Measurements from ENCODE around the gene MID1IP1.

The MID1IP1 gene

DNA sequence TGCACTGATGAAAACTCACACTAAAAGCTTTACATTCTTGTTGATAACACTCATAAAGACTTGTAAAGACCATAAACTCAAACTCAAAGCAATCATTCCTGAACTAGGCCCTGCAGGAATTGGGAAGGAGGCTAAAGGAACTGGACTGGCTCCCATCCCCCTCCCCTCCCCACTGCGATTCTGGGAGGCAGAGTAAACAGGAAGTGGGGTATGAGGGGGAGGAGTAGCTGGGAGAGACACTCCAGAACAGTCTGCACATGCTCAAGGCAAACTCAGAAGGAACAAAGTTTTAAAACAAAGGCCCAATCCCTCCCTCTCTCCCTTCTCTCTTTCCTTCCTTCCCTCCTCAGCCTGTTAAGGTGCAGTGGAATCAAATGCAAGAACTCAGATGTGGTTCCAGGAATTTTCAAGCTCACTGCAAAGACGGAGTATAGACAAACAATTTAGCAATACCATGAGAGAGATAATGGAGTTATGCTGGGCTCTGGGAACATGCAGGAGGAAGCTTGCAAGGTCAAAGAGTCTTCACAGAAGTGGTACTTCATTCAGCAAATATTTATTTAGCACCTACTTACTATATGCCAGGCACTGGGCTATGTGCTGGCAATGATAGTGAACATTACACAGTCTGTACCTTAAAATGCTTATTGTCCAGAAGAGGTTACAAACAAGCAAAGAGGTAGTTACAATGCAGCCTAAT, 15.9 kb downstream of the MID1IP1 start:
- DNase-seq: peak; percentile 53

DNA sequence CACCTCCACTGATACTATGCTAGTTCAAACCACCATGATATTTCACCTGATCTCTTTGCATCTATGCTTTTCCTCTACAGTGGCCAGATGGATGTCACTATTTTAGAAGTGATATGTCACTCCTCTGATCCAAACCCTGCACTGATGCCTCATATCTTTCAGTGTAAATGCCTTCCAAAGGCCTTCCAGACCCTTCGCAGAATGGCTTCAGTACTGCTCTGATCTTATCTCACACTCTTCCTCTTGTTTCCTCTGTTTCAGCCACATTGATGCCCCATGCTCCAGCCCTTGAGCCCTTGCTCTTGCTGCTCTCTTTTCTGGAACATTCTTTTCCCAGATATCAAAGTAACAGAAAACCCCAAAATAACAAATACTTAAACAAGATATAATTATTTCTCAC, 17.9 kb downstream of the MID1IP1 start:
- DNase-seq: no peak

DNA sequence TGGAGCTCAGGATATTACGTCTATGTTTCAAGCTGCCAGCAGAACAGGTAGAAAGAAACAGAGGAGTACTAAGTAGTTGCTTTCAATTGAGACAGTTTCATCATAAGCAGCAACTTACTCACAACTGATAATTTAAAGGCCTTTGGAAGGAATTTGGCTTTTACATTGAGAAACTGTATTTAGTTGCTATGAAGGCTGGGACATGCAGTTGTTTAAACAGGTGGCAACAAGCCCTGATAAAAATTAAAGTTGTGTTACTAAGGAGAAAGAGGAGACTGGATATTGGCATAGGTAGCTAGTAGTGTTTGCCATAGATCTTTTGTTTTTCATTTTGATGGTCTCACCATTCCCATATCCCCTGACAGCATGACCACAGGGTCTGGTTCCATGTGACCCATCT, 18.4 kb downstream of the MID1IP1 start:
- no peak for DNase-seq

DNA sequence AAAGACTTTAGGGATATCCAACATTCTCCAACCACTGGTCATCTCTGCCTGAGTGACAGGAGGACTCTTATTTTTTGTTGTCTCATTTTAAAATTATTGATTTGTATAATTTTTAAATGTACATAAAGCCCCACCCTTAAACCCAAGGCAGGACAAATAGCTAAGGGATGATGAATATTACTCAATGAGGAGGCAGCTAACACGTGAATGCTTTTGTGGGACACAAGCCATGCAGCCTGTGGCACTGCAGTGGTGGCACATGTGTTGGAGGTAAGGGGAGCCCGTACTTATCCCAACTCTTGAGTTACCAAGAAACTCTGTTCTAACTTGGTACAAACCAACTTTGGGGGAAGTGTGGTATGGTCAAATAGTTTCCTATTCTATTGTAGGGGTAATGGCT, 19.5 kb downstream of the MID1IP1 start:
- no peak for DNase-seq

DNA sequence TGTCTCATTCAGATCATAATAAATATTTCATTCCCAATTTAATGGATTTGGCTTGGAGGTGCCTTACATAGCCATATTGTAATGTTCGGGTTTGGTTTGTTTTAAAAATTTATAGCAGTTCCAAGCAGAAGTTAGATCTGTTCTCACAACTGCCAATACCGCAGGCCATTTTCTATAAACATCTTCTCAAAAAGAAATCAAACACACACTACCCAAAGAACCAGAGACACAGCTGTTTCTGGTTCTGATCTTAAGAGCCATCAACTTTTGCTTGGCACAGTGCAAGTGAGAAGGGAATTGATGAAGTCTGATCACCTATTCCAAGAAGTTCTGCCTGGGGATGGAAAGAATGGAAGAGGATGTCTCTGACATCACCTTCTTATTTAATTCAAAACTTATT, 22.9 kb downstream of the MID1IP1 start:
- no peak for DNase-seq

DNA sequence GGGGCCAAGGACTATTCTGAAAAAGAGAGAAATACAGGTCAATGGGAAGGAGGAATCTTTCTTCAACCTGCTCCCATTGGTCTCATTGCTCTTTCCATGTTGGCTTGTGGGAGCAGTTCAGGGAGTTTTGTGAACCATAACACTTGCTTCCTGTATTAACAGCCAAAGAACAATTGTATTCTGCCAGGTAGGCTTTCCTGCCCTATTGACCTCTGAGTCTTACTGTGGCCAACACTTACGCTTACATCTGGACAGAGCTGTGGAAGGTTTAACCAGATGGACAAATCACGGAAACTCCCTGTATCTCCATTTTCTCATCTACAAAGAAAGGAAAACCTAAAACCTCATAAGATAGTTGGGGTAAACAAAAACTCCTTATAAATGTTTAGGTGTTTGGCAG, 30.7 kb downstream of the MID1IP1 start:
- DNase-seq: no peak

DNA sequence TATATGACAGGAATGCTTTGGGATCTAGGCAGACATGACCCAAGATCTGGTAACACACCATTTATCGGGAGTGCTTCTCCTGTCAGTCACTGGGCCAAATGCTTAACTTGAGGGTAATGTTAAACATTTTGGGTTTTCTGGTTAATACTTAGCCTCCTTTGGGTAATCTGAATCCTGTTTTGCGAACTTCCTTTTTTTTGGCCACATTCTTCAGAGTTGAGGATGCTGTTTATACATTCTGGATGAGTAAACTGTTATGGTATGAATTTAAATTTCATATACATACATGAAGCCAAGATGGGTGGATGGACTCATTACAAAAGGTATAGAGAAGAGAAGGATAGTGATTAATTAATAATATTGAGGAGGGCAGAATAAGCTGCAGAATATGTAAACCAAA, 36.1 kb downstream of the MID1IP1 start:
- no peak for DNase-seq

DNA sequence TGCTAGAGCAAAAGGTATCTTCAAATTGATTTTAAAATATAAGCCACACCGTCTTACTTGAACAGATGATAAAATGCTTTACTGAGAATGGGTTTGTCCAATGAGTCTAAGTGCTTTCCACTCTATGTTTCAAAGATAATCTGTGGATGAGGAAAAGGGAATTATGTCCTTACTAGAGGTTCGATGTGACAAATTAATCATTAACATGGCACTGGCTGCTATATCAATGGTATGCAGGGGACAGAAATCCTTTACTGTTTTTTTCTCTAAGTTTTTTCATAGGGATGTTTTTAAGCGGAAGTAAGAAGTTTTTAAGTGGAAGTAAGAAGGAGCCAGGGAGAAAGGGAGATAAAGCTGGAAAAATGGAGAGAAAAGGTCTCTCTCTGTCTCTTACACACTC, 38.0 kb downstream of the MID1IP1 start:
- DNase-seq: no peak

DNA sequence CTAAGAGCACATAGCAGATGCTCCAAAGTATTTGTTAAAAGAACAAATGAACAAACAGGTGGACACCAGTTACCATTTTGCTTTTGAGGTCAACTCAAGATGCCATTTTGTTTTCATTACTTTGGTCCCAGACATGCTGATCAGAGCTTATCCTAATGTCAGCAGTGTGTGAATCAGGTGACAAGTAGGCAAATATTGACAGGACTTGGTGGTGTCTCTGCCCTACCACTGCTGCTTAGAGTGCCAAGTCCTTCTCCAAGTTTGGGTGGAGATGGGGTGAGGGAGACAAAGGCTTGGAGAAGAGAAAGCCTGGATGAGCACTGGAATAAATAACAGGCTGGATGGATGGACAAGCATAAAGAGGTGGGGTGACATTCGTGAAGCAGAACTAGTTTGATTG, 38.7 kb downstream of the MID1IP1 start:
- no peak for DNase-seq

DNA sequence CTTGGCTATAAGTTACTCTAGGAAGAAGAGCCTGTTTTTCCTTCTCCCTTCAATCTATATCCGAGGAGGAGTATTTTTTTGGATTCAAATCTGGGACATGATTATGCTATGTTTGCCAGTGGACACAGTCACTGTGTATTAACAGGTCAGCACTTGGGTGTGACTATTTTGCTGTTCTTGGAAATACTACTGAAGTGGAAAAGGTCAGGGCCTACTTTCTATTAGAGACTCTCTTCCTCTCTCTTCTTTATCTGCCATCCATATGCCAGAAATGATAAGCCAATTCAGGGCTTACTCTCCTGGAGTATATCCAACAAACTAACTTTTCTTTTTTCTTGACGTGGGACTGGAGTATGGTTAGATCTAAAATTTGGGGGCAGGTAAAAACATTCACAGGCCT, 40.5 kb downstream of the MID1IP1 start:
- no peak for DNase-seq

DNA sequence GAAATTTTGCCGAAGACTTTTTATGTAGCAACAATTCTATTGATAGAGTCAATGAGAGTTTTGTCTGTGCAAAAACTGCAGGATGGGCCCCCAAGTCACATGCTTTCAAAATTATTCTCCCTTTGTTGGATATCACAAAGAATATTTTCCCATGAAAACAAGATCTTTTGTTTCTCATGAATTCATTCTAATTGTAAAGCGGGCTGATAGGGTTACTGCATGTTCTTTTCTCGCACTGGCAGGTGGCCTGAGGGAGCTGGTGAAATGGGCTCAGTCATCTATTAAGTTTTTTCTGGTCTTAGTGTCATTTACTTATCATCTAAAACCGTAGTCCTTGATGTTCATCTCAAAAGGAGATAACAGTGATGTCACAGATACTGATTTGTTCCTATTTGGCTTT, 44.2 kb downstream of the MID1IP1 start:
- DNase-seq: no peak

DNA sequence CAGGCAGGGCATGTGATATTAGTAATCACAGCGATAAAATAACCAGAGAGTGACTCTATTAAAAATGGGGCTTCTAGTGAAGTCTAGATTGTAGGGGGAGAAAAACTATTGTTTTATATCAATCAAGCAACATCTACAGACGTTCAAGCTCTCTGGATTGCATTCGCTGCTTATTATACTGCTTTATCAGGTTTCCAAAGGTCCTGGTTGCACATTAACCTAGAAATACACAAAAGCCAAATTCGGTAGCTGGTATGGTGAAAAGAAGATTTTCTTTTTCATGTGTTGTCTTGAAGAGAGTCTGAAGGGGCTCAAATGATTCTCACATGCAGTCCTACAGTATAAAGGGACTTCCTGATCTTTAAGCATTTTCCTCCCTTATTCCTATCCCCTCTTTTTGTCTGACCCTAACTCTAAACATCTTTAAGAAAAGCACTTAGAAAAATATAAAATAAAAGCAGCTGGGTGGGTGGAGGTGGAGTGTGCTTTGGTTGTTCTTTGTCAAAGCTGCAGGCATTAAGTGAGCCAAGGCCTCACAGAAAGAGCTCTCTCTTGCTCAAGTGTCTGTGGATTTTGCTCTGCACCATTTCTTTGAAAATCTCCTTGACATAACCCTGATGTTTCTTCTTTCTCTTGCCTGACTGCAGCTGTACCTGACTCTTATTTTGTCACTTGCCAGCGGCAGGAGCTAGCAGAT, 46.1 kb downstream of the MID1IP1 start:
- no peak for DNase-seq

DNA sequence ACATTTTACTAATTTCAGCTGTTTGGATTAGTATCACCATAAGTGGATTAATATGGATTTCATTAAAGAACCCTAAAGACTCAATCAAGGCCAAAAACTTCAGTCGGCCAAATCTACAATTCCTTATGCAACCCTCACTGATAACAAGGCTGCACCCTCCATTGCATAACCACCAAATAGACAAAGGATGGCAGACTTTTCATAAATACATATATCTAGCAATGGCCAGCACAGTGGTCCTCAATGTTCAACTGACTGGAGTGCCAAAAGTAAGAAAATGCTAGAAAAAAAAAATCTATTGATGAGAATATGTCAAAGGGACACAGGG, 46.6 kb downstream of the MID1IP1 start:
- no peak for DNase-seq

DNA sequence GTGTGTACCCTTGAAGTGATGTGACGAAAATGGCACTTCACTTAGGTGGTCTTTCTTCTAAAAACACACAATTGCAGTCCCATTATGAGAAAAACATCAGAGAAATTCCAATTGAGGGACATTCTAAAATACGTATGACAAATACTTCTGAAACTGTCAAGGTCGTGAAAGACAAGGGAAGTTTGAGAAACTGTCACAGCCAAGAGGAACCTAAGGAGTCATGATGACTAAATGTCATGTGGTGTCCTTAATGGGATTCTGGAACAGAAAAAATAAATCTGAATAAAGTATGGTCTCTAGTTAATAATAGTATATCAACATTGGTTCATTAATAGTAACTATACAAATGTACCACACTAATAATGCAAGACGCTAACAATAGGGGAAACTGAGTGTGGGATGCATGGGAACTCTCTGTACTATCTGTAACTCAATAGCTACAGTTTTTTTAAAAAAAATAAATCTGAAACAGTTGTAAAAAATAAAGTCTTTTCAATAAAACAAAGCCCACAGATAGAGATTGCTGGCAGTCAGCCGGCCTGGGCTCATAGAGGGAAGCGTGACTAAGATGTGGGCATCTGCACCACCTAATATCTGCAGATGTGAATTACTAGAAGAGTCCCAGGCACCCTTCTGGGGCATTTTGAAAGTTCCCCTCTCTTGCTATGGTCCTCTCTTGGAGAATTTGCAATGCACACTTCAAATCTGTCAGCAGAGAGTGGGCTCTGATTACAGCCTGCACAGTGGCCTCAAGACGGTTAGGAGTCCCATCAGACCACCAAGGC, 47.6 kb downstream of the MID1IP1 start:
- DNase-seq: no peak

DNA sequence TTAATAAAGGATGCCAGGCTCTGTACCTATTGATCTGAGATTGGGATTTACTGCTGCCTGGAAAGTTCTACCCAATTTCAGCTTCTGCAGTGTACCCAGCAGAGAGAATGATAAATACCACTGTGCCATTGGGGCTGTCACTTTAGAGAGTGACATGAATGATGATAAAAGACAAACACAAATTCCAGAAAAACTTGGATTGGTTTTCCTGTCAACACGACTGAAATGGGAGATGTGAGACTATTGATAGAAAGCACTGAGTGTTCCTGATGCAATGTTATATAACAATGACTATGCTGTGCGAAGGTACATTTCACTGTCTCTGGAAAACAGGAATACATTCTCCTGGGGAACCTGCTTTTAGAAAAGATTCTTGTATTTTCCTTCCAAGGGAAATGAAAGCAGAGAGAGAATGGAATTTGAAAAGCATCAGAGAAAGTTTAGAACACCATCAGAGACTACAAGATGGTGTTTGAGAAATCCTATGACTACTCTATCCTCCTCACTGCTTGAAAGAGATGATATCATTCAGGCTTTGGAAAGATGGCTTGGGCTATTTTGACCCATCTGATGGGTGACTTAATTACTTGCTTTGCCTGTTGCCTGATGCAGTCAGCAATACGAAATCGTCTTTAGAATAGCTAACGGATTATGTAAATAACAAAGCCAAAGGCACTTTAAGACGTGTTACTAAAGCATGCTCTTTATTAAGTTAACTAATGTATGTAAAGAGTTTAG, 49.7 kb downstream of the MID1IP1 start:
- DNase-seq: no peak

DNA sequence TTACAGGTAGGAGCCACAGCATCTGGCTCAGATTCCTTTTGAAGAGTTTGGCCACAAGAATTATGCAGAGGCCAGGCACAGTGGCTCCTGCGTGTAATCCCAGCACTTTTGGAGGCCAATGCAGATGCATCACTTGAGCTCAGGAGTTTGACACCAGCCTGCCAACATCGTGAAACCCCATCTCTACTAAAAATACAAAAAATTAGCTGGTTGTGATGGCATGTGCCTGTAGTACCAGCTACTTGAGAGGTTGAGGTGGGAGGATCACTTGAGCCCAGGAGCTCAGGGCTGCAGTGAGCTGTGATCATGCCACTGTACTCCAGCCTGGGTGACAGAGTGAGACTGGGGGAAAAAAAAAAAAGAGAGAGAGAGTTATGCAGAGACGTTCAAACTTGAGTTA, 53.0 kb downstream of the MID1IP1 start:
- no peak for DNase-seq

All from CD4-positive, alpha-beta T cell treated with Interleukin-17A for 4 hours (primary cell).